Caki2 (cell line): Measurements from ENCODE around the gene MRPS6. TPM values are rescaled to one million over a fixed set of nuclear protein-coding genes. Genes with fewer than 3 reads are reported as not detected.

Experiments used
- DNase-seq: peaks from one replicate; pipeline ENCODE4 v3.0.0-alpha.2; 2015; ENCODE audit warnings: low read depth
- in situ Hi-C: cut with HindIII; loops from 2 replicates; pipeline ENCODE4 v1.10.0; 2016; ENCODE audit warnings: low sequenced_read_pairs, low pct_unique_long_range_greater_than_20kb, mixed read lengths
- total RNA-seq: library from RNA; depleted of rRNA; stranded (reverse); fragments of >200 nt; shearing (Covaris generic); gene quantifications from 2 replicates; pipeline ENCODE4 v1.2.3, GENCODE V29; 2014; ENCODE audit warnings: low replicate concordance; rRNA removed

Gene MRPS6
- total RNA-seq, 1 experiment from 2014 or later = 94.2 TPM

- in situ Hi-C loops = no loop called here
- no peak for DNase-seq
Observed at GRCh38 chr21:34184232-34184631, 110.9 kb downstream of the MRPS6 start.

- in situ Hi-C loops = no loop called here
- no peak for DNase-seq
Observed at GRCh38 chr21:34185026-34185750, 111.8 kb downstream of the MRPS6 start.

- in situ Hi-C loops = no loop called here
- no peak for DNase-seq
Observed at GRCh38 chr21:34186109-34186719, 112.8 kb downstream of the MRPS6 start.

- DNase-seq = no peak
- in situ Hi-C loops = no loop called here
Observed at GRCh38 chr21:34187935-34188334, 114.6 kb downstream of the MRPS6 start.

GRCh38 chr21:34189506-34189905 is 116.1 kb downstream of the MRPS6 start:
- DNase-seq = no peak
- in situ Hi-C loops = no loop called here

GRCh38 chr21:34190576-34191321 is 117.4 kb downstream of the MRPS6 start:
- in situ Hi-C loops = no loop called here
- DNase-seq = no peak

- DNase-seq = no peak
- in situ Hi-C loops = no loop called here
Observed at GRCh38 chr21:34191876-34192275, 118.5 kb downstream of the MRPS6 start.

Other genes with a start within 250 kb of the MRPS6 start
- 355 and 415 TPM in 2 replicates for gene ATP5PO, start 157.8 kb upstream of the MRPS6 start, total RNA-seq
- gene SLC5A3, start within 50 bp of the MRPS6 start, total RNA-seq = 18.4 and 22.2 TPM in 2 replicates